K562 (cell line): Measurements from ENCODE around the gene KCTD17. TPM values are rescaled to one million over a fixed set of nuclear protein-coding genes. Genes with fewer than 3 reads are reported as not detected.

Source experiments
- ATAC-seq: fragments of 200-7000 bp; cut with Tn5 transposase; 3 replicates; pipeline ENCODE4 v1.9.1; 2020; ENCODE audit warnings: moderate library complexity
- BruUV-seq: library from RNA; stranded (reverse); fragments of 400-500 nt; replicated peaks from 2 replicates; lab custom pipeline; 2021; lab: Mats Ljungman, UMichigan
- CTCF ChIA-PET: fragments of 300-600 bp; formaldehyde crosslinking; extraction: SDS; loops from one replicate; lab custom pipeline; 2021; ENCODE audit warnings: low intra/inter-chr PET ratio; lab: Yijun Ruan, JAX
- POLR2A ChIA-PET: fragments of 300-600, 350-650 bp; sonication (Branson Sonifier 250); formaldehyde crosslinking; extraction: SDS; loops from one replicate; lab custom pipeline; 2021; ENCODE audit warnings: antibody characterized with exemption, inconsistent platforms; lab: Yijun Ruan, JAX
- DNase-seq, 4 experiments: peaks; one replicate each; pipeline versions ENCODE4 v3.0.0 to v3.0.0-alpha.2; 2011 to 2018; ENCODE audit warnings: low spot score in 3 of 4, mixed read lengths in 3 of 4; ENCODE audit errors: extremely low read depth in 1 of 4
- FAIRE-seq: peaks from 2 replicates; lab custom pipeline; 2011; peaks lifted over from hg19 to GRCh38; lab: Jason Lieb, UNC
- H2AFZ ChIP-seq: 2 replicates; pipeline ENCODE4 v1.6.0; 2011; ENCODE audit warnings: low read depth, low read length, control low read depth, inconsistent platforms
- H3K27ac ChIP-seq: fragments of 200-600 bp; 3 replicates; pipeline ENCODE4 v1.8.0; 2011; ENCODE audit warnings: low read depth, mild to moderate bottlenecking, control low read depth, inconsistent platforms, low read length, moderate library complexity, mixed read lengths; ENCODE audit errors: extremely low read depth
- H3K27me3 ChIP-seq, 2 experiments: fragments of 300-600 bp in 1 of 2; 2 replicates in 1 of 2; 3 replicates in 1 of 2; pipeline versions ENCODE4 v1.6.0 to v1.8.0; 2011; ENCODE audit warnings: inconsistent platforms in 2 of 2, low read length in 2 of 2, mild to moderate bottlenecking in 1 of 2, mixed read lengths in 1 of 2, moderate library complexity in 1 of 2; ENCODE audit not compliant: control insufficient read depth in 2 of 2, insufficient read depth in 2 of 2
- H3K36me3 ChIP-seq: fragments of 300-600 bp; 3 replicates; pipeline ENCODE4 v1.8.0; 2011; ENCODE audit warnings: mild to moderate bottlenecking, low read length, inconsistent platforms; ENCODE audit not compliant: control insufficient read depth, insufficient read depth
- H3K4me1 ChIP-seq, 2 experiments: fragments of 200-600 bp in 1 of 2; replicated peaks in 1 of 2; 2 replicates in 1 of 2; 3 replicates in 1 of 2; pipeline versions ENCODE4 v1.5.1 to v1.8.0; 2011; ENCODE audit warnings: inconsistent platforms in 2 of 2, low read length in 2 of 2, mild to moderate bottlenecking in 1 of 2, mixed read lengths in 1 of 2, moderate library complexity in 1 of 2; ENCODE audit not compliant: control insufficient read depth in 2 of 2, insufficient read depth in 2 of 2
- H3K4me2 ChIP-seq: 2 replicates; pipeline ENCODE4 v1.6.1; 2011; ENCODE audit warnings: low read length, control low read depth, inconsistent platforms, mixed read lengths; ENCODE audit not compliant: insufficient read depth
- H3K4me3 ChIP-seq: fragments of 200-600 bp; sonication (generic), shearing (Covaris generic); 2 replicates; pipeline ENCODE4 v1.5.1; 2016; ENCODE audit warnings: control low read depth, inconsistent platforms
- H3K79me2 ChIP-seq: fragments of 200-600 bp; 3 replicates; pipeline ENCODE4 v1.8.0; 2011; ENCODE audit warnings: low read length, inconsistent platforms; ENCODE audit not compliant: control insufficient read depth, insufficient read depth
- H3K9ac ChIP-seq, 2 experiments: 2 replicates each; pipeline versions ENCODE4 v1.6.0 to v1.6.1; 2011; ENCODE audit warnings: low read depth in 2 of 2, low read length in 2 of 2, control low read depth in 1 of 2, inconsistent platforms in 1 of 2, mild to moderate bottlenecking in 1 of 2, mixed read lengths in 1 of 2; ENCODE audit not compliant: insufficient read depth in 1 of 2
- H3K9me1 ChIP-seq: one replicate; pipeline ENCODE4 v1.6.0; 2011; ENCODE audit warnings: inconsistent platforms, mild to moderate bottlenecking, low read length, moderate library complexity; ENCODE audit not compliant: control insufficient read depth, insufficient read depth
- H3K9me3 ChIP-seq: replicated peaks from 2 replicates; pipeline ENCODE4 v1.5.1; 2011; ENCODE audit warnings: low read depth, low read length, inconsistent platforms; ENCODE audit not compliant: control insufficient read depth, insufficient read depth
- H4K20me1 ChIP-seq: replicated peaks from 2 replicates; pipeline ENCODE4 v1.6.1; 2011; ENCODE audit warnings: low read length, inconsistent platforms, mixed read lengths; ENCODE audit not compliant: control insufficient read depth, insufficient read depth
- CEBPB ChIP-seq: fragments of 450-650 bp; IDR thresholded peaks from 2 replicates; pipeline ENCODE4 v1.6.1; 2016; ENCODE audit warnings: missing genetic modification characterization, missing compliant biosample characterization
- CHD1 ChIP-seq: fragments of 200-600 bp; sonication (generic); IDR thresholded peaks from one replicate; pipeline ENCODE4 v1.6.1; 2012; ENCODE audit warnings: mild to moderate bottlenecking, moderate library complexity, low read length, inconsistent platforms
- IRF2 ChIP-seq: sonication (generic); formaldehyde crosslinking; IDR thresholded peaks from 2 replicates; pipeline ENCODE4 v1.8.1; 2022; ENCODE audit warnings: mild to moderate bottlenecking, missing genetic modification reagents
- JUNB ChIP-seq: fragments of 450-650 bp; formaldehyde crosslinking; conservative IDR thresholded peaks from 2 replicates; pipeline ENCODE4 v1.4.0; 2020; ENCODE audit warnings: mild to moderate bottlenecking
- POLR2AphosphoS2 ChIP-seq: IDR thresholded peaks from 2 replicates; pipeline ENCODE4 v1.6.1; 2012; ENCODE audit warnings: low read length, improper control_type of control experiment
- SIN3A ChIP-seq, 2 experiments: fragments of 150-350 bp in 1 of 2; IDR thresholded peaks; 2 replicates each; pipeline ENCODE4 v1.6.1; 2011 to 2016; ENCODE audit warnings: borderline replicate concordance in 2 of 2, low read depth in 2 of 2, low read length in 2 of 2, mild to moderate bottlenecking in 2 of 2, moderate library complexity in 2 of 2; ENCODE audit not compliant: control insufficient read depth in 1 of 2
- XRCC4 ChIP-seq: IDR thresholded peaks from one replicate; pipeline ENCODE4 v1.6.1; 2011; ENCODE audit not compliant: insufficient read depth, insufficient read length; ENCODE audit errors: extremely low read depth
- ZNF133 ChIP-seq: fragments of 250-450 bp; sonication (Bioruptor Pico); IDR thresholded peaks from 2 replicates; pipeline ENCODE4 v1.4.0; 2020; ENCODE audit warnings: mild to moderate bottlenecking
- ZNF140 ChIP-seq: fragments of 250-450 bp; sonication (Bioruptor Pico); IDR thresholded peaks from 2 replicates; pipeline ENCODE4 v1.8.0; 2021; ENCODE audit warnings: moderate library complexity, mild to moderate bottlenecking, inconsistent platforms
- ZNF584 ChIP-seq: fragments of 200-800 bp; sonication (Bioruptor generic); IDR thresholded peaks from 2 replicates; pipeline ENCODE4 v1.6.1; 2016; ENCODE audit warnings: low read depth, mild to moderate bottlenecking, missing genetic modification characterization, missing compliant biosample characterization
- ZNF76 ChIP-seq: fragments of 250-450 bp; sonication (Bioruptor Pico); IDR thresholded peaks from 2 replicates; pipeline ENCODE4 v1.4.0; 2020; ENCODE audit warnings: mild to moderate bottlenecking, moderate library complexity, borderline replicate concordance
- WGBS: fragments of 100-300 bp; shearing (Covaris generic); methylation state at CpG from one replicate; pipeline ENCODE4 v1.1.6; 2016; ENCODE audit warnings: low coverage, mixed read lengths; ENCODE audit not compliant: insufficient coverage; ENCODE audit errors: missing lambda C conversion rate; 5-methylcytosine and 5-hydroxymethylcytosine counted together
- in situ Hi-C: fragments of 300-500 bp; cut with MboI; formaldehyde crosslinking; loops from 4 replicates; pipeline ENCODE4 v1.15.0; 2018; ENCODE audit warnings: inconsistent platforms, mixed read lengths
- intact Hi-C: fragments of 100-400 bp; cut with micrococcal nuclease; formaldehyde crosslinking; loops from 2 replicates; pipeline ENCODE4 v1.14.2; 2022
- polyA plus RNA-seq, 8 experiments: library from polyadenylated mRNA; depleted of rRNA in 4 of 8; stranded (reverse) in 5 of 8; unstranded in 3 of 8; fragments of >200 nt; fragmentation: Nextera tagmentation in 2 of 8; fragmentation: Illumina TruSeq in 1 of 8; extraction: Ambion mirVana in 2 of 8; extraction: Trizol in 1 of 8; gene quantifications; 2 replicates each; pipeline versions ENCODE4 v1.2.1 to v1.2.3, GENCODE V29; 2011 to 2014; ENCODE audit warnings: inconsistent platforms in 1 of 8, missing spikeins in 1 of 8
- total RNA-seq, 7 experiments: library from RNA; depleted of rRNA in 6 of 7; stranded (reverse); fragments of >200 nt in 6 of 7; fragmentation: Illumina TruSeq in 2 of 7; extraction: Trizol in 2 of 7; gene quantifications; 2 replicates each; pipeline versions ENCODE4 v1.2.1 to v1.2.3, GENCODE V29; 2011 to 2021; ENCODE audit warnings: low replicate concordance in 1 of 7
- TF ChIP-seq, protein P1 (sequence below): fragments of 450-650 bp; IDR thresholded peaks from 2 replicates; pipeline ENCODE4 v1.6.1; 2016; ENCODE audit warnings: missing biosample characterization, missing genetic modification characterization

The KCTD17 gene
- total and polyA plus RNA-seq, 9 of the 15 experiments (the other 6 are each of a cell fraction or from before 2014, with no cell fraction given): 0.22 to 0.90 (median 0.49) TPM; not detected in 2

DNA sequence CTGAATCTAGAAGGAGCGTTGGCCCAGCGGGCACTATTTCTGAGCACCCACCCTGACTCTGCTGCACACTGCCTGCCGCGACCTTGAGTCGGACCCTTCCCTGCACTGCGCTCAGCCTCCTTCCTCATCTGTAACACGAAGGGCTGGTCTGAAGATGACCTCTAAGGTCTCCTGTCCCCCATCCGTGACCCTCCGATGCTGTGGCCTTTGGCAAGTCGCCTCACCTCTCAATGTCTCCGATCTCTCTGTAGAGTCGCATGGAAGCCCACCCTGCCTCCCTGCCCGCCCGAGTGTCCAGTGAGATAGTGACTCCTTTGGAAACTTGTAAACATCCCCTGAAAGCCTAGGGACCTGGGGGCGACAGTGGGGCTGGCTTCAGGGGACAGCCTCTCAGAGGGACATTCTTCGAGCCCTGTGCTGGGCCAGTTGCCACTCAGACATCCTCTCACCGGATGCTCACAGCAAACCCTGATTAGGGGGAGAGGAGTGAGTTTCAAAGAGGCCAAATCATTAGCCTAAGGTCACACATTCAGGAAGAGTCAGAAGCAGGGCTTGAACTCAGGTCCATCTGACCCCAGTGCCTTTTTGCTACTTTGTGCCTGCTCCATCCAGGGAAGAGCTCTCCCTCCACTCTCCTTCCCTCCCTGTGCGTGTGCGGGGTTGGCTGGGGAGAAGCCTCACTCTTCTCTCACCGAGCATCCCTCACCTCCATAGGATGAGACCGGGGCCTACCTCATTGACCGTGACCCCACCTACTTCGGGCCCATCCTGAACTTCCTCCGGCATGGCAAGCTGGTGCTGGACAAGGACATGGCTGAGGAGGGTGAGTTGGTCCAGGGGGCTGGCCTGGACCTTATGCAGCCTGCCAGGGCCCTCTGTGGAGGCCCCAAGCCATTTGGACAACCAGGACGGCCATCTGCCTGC is 1.1 kb downstream of the KCTD17 start:
- intact Hi-C loops: no loop called here
- Histone ChIP-seq H3K36me3 (no peaks in the 10 kb centered on the region), H3K4me3 (no peak overlapping the region), H4K20me1 (no peaks in the 10 kb centered on the region), H3K27me3 (peaks cover 10 to 49% of the 10 kb centered on the region in 2 experiments; a peak in 4 of 5 replicates), H3K9me1 (no peaks in the 10 kb centered on the region), H3K79me2 (no peaks in the 10 kb centered on the region), H3K4me2 (no peak overlapping the region), H2AFZ (no peak overlapping the region), H3K27ac (no peak overlapping the region), H3K4me1 (peaks cover 0 to 25% of the 10 kb centered on the region in 2 experiments; a peak in 2 of 5 replicates), H3K9me3 (no peaks in the 10 kb centered on the region), H3K9ac (peak overlapping the region in 1 of 2 experiments; percentile 45; a peak in 1 of 4 replicates)
- FAIRE-seq: no peak
- 42% methylated on average over 9 of the region's 25 CpGs for WGBS
- POLR2A ChIA-PET: no interaction called here
- ATAC-seq: no peak
- DNase-seq: no peak
- TF ChIP-seq CHD1 (no peak), XRCC4 (no peak), ZNF140 (CRISPR knock-in tag) (no peak), ZNF133 (no peak), IRF2 (no peak), ZNF584 (CRISPR knock-in tag) (no peak), CEBPB (tag) (no peak), SIN3A (IDR thresholded peaks at IDR 0.05; ENCODE audit: borderline replicate concordance in 2 of 2, control insufficient read depth in 1 of 2, low read depth in 2 of 2, low read length in 2 of 2) (no peak), JUNB (CRISPR knock-in tag) (no peak), ZNF76 (CRISPR knock-in tag) (no peak), POLR2AphosphoS2 (no peak)
- TF ChIP-seq, protein P1, sequence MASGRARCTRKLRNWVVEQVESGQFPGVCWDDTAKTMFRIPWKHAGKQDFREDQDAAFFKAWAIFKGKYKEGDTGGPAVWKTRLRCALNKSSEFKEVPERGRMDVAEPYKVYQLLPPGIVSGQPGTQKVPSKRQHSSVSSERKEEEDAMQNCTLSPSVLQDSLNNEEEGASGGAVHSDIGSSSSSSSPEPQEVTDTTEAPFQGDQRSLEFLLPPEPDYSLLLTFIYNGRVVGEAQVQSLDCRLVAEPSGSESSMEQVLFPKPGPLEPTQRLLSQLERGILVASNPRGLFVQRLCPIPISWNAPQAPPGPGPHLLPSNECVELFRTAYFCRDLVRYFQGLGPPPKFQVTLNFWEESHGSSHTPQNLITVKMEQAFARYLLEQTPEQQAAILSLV: no peak
- CTCF ChIA-PET: no interaction called here
- BruUV-seq: no TSS peak
- in situ Hi-C loops: no loop called here
